ENCODE data around the gene IL17B. TPM values are rescaled to one million over a fixed set of nuclear protein-coding genes. Genes with fewer than 3 reads are reported as not detected.
A peak's percentile ranks its signal among the peaks of the same experiment; 100 is the strongest.

Gene IL17B
- total RNA-seq, 2 experiments from 2014 or later: not detected

GRCh38 chr5:149353911-149354310, 25.2 kb downstream of the IL17B start:
- Mint-ChIP-seq H3K27me3 (no peaks in the 10 kb centered on the region), H3K27ac (peak overlapping the region; percentile 24), H3K9me3 (ENCODE audit: low read depth) (no peaks in the 10 kb centered on the region), H3K36me3 (ENCODE audit: low read depth) (peaks cover 69% of the 10 kb centered on the region), H3K4me3 (no peak overlapping the region), H3K4me1 (peaks cover 79% of the 10 kb centered on the region)
- DNase-seq (no peak), ATAC-seq (no peak)
- ChIA-PET POLR2A (interaction anchor here (0.5 kb wide), 1 partner anchor 391 kb away, joined by 8 read pairs; no protein-coding TSS in a partner anchor), CTCF (interaction anchor here (0.8 to 7.8 kb wide), 4 partner anchors 8 to 222 kb away, joined by 3 to 84 read pairs (median 6); partner anchors contain the start of gene GRPEL2)
- intact Hi-C loops (cut with DNase I, micrococcal nuclease): no loop called here

- CTCF ChIA-PET: interaction anchor here (0.9 to 7.8 kb wide), 3 partner anchors 14 to 35 kb away, joined by 3 to 84 read pairs (median 4); no protein-coding TSS in a partner anchor
- Mint-ChIP-seq H3K9me3 (ENCODE audit: low read depth) (no peaks in the 10 kb centered on the region), H3K4me3 (no peak overlapping the region)
Observed at GRCh38 chr5:149352169-149352568, 26.9 kb downstream of the IL17B start.

DNA sequence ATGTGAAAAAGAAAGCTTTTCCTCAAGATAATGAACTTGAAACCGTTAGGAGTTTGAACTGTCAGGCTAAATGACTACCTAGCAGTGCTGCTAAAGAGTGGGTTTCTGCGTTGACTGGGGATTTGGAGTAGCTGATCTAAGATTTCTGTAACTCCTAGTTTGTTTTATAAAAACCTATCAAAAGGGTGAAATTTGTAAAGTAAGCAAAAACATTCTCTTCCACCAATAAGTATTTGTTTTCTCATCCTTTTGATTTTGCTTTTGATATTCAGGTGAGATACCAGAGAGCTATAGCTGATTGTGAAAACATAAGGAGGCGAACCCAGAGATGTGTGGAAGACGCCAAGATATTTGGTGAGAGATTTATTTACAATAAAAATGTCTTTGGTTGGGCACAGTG, 29.7 kb downstream of the IL17B start:
- peaks cover 73% of the 10 kb centered on the region for H3K4me1 Mint-ChIP-seq
- H3K27ac Mint-ChIP-seq: peak overlapping the region; percentile 91
- no peaks in the 10 kb centered on the region for H3K27me3 Mint-ChIP-seq
- no peaks in the 10 kb centered on the region for H3K9me3 Mint-ChIP-seq (ENCODE audit: low read depth)
- H3K4me3 Mint-ChIP-seq: no peak overlapping the region
- CTCF ChIA-PET: interaction anchor here (2.6 kb wide), 1 partner anchor 8 kb away, joined by 7 read pairs; the partner anchor contains the start of gene PCYOX1L
- DNase-seq (no peak), ATAC-seq (no peak)
- POLR2A ChIA-PET: interaction anchor here (0.7 to 1.1 kb wide), 2 partner anchors 9 to 15 kb away, joined by 3 to 4 read pairs; partner anchors contain the start of gene PCYOX1L
- intact Hi-C loops (cut with DNase I, micrococcal nuclease): loop anchor here in 1 of 2 experiments (5.0 kb wide), 2 partner anchors 967 to 1008 kb away; partner anchors contain the start of genes FBXO38 and TCOF1
- peaks cover 78% of the 10 kb centered on the region for H3K36me3 Mint-ChIP-seq (ENCODE audit: low read depth)

More at GRCh38 chr5:149352169-149352568, 26.9 kb downstream of the IL17B start:
- no peak for DNase-seq
- POLR2A ChIA-PET: no interaction called here
- Mint-ChIP-seq H3K27ac (peak overlapping the region; percentile 47), H3K27me3 (no peaks in the 10 kb centered on the region), H3K4me1 (peaks cover 84% of the 10 kb centered on the region), H3K36me3 (ENCODE audit: low read depth) (peaks cover 86% of the 10 kb centered on the region)
- ATAC-seq: no peak
- intact Hi-C loops (cut with DNase I, micrococcal nuclease): no loop called here

DNA sequence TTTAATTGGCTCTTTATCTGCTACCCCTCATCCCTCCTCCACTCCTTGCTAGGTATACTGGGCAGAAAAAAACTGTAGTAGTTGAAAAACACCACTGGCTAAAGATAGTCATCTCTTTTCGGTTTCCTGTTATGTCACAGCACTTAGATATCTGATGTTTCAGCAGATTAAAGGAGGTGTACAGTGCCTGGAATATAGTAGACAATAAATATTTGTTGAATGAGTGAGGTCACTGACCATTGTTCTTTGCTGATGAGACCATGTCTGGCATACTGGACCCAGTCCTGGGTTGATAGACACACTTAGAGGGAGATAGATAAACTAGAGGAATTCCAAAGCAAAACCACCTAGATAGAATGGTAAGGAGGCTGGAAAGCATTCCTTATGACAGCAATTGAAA, 30.6 kb downstream of the IL17B start:
- H3K9me3 Mint-ChIP-seq (ENCODE audit: low read depth): no peaks in the 10 kb centered on the region
- H3K36me3 Mint-ChIP-seq (ENCODE audit: low read depth): peaks cover 72% of the 10 kb centered on the region
- peak; percentile 17 for ATAC-seq
- CTCF ChIA-PET: interaction anchor here (2.6 kb wide), 1 partner anchor 9 kb away, joined by 7 read pairs; the partner anchor contains the start of gene PCYOX1L
- no peaks in the 10 kb centered on the region for H3K27me3 Mint-ChIP-seq
- peak overlapping the region; percentile 96 for H3K4me3 Mint-ChIP-seq
- POLR2A ChIA-PET: interaction anchor here (0.7 kb wide), 1 partner anchor 14 kb away, joined by 3 read pairs; no protein-coding TSS in a partner anchor
- intact Hi-C loops (cut with DNase I, micrococcal nuclease): loop anchor here in 1 of 2 experiments (5.0 kb wide), 2 partner anchors 966 to 1009 kb away; partner anchors contain the start of genes FBXO38 and TCOF1
- no peak for DNase-seq
- H3K4me1 Mint-ChIP-seq: peaks cover 75% of the 10 kb centered on the region
- peak overlapping the region; percentile 91 for H3K27ac Mint-ChIP-seq

DNA sequence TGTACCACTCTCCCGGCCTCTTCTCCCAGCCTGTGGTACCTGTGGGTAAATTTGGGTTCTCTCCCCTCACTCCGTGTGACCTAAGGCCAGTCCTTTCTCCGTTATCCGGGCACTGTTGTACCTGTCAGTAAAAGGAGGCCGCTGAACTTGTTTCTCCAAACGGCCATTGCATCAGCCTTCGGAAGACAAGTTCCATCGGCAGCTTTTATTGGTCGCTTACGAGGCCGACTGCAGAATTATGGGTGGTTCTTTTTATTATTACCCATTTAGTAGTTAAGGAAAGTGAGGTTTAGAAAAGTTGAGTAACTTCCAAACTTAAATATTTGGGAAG, 33.2 kb downstream of the IL17B start:
- peak overlapping the region; percentile 96 for H3K4me3 Mint-ChIP-seq
- H3K9me3 Mint-ChIP-seq (ENCODE audit: low read depth): no peaks in the 10 kb centered on the region
- intact Hi-C loops (cut with DNase I, micrococcal nuclease): loop anchor here (1.0 to 5.0 kb wide), 6 partner anchors 11 to 1011 kb away; partner anchors contain the start of genes CSNK1A1 (in 2 of the 2), FBXO38 (in 2 of the 2), HMGXB3 (in 1 of the 2) and TCOF1 (in 1 of the 2)
- DNase-seq (peak; percentile 39), ATAC-seq (peak; percentile 6)
- H3K27me3 Mint-ChIP-seq: no peaks in the 10 kb centered on the region
- peaks cover 55% of the 10 kb centered on the region for H3K4me1 Mint-ChIP-seq
- POLR2A ChIA-PET: interaction anchor here (0.6 to 3.2 kb wide), 6 partner anchors 9 to 226 kb away, joined by 3 to 22 read pairs (median 6); partner anchors contain the start of genes CSNK1A1 and PCYOX1L
- H3K36me3 Mint-ChIP-seq (ENCODE audit: low read depth): peaks cover 49% of the 10 kb centered on the region
- H3K27ac Mint-ChIP-seq: peak overlapping the region; percentile 99
- CTCF ChIA-PET: interaction anchor here (0.7 to 3.2 kb wide), 10 partner anchors 8 to 577 kb away, joined by 3 to 12 read pairs (median 5); partner anchors contain the start of genes CSNK1A1 and PCYOX1L

DNA sequence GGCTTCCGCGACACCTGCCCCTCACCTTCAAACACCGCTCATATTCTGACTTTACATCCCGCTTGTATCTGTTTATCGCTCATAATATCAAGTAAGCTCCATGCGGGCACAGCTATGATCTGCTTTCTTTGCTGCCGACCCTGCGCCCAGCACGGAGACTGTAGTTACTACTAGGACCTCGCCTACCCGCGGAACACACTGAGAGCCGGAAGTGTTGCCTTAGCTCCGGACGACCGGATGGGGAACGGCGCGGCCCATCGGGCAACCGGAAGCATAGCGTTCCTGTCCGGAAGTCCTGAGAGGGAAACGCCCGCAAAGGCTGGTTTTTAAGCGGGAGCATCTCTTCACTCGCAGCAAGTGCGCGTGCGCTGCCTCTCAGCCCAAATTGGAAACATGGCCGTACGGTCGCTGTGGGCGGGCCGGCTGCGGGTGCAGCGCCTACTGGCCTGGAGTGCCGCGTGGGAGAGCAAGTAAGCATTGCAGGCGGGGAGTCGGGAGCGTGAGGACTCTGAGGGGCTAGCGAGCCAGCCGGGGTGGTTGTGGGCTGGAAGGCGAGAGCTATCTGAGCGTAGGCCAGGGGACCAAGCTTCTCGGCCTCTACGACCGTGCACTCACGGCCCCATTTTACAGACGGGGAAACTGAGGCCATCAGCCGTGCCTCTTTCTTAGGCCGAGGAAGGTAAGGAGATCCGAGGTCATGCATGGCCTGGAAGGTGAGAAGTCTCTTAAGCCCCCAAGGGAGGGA, 33.8 kb downstream of the IL17B start, which contains the start of gene GRPEL2:
Gene GRPEL2, plus strand, starts transcription at position 353 of the 745 bp plus-strand sequence. Its CDS starts 41 bp downstream, at position 394.
- Mint-ChIP-seq H3K9me3 (ENCODE audit: low read depth) (no peaks in the 10 kb centered on the region), H3K27ac (peak within 1 kb of the TSS; percentile 99), H3K36me3 (ENCODE audit: low read depth) (peaks cover 44% of the 10 kb centered on the region), H3K27me3 (no peaks in the 10 kb centered on the region), H3K4me3 (peak within 1 kb of the TSS; percentile 96), H3K4me1 (peaks cover 49% of the 10 kb centered on the region)
- ATAC-seq (peak; percentile 89), DNase-seq (peak; percentile 97)
- ChIA-PET CTCF (interaction anchor here (0.7 to 3.2 kb wide), 13 partner anchors 8 to 576 kb away, joined by 3 to 12 read pairs (median 4); partner anchors contain the start of genes CSNK1A1 and PCYOX1L), POLR2A (interaction anchor here (1.0 to 3.2 kb wide), 5 partner anchors 8 to 206 kb away, joined by 3 to 22 read pairs (median 6); partner anchors contain the start of genes CSNK1A1 and PCYOX1L)
- intact Hi-C loops (cut with DNase I, micrococcal nuclease): loop anchor here (1.0 to 5.0 kb wide), 6 partner anchors 12 to 1012 kb away; partner anchors contain the start of genes CSNK1A1 (in 2 of the 2), FBXO38 (in 2 of the 2), HMGXB3 (in 1 of the 2) and TCOF1 (in 1 of the 2)

- intact Hi-C loops (cut with DNase I, micrococcal nuclease): no loop called here
- DNase-seq (no peak), ATAC-seq (no peak)
- H3K4me1 Mint-ChIP-seq: peaks cover 39% of the 10 kb centered on the region
- no peaks in the 10 kb centered on the region for H3K27me3 Mint-ChIP-seq
- peaks cover 32% of the 10 kb centered on the region for H3K36me3 Mint-ChIP-seq (ENCODE audit: low read depth)
- H3K27ac Mint-ChIP-seq: peak overlapping the region; percentile 99
- ChIA-PET POLR2A (interaction anchor here (1.1 kb wide), 1 partner anchor 9 kb away, joined by 3 read pairs; no protein-coding TSS in a partner anchor), CTCF (interaction anchor here (0.9 to 3.2 kb wide), 5 partner anchors 13 to 218 kb away, joined by 3 to 11 read pairs (median 4); no protein-coding TSS in a partner anchor)
- H3K4me3 Mint-ChIP-seq: peak overlapping the region; percentile 96
- no peaks in the 10 kb centered on the region for H3K9me3 Mint-ChIP-seq (ENCODE audit: low read depth)
Observed at GRCh38 chr5:149344151-149344550, 34.9 kb downstream of the IL17B start.

- ChIA-PET POLR2A (no interaction called here), CTCF (interaction anchor here (0.5 to 1.7 kb wide), 5 partner anchors 19 to 764 kb away, joined by 3 to 8 read pairs (median 4); no protein-coding TSS in a partner anchor)
- H3K4me1 Mint-ChIP-seq: peaks cover 16% of the 10 kb centered on the region
- H3K27ac Mint-ChIP-seq: no peak overlapping the region
- no peak overlapping the region for H3K4me3 Mint-ChIP-seq
- no peaks in the 10 kb centered on the region for H3K9me3 Mint-ChIP-seq (ENCODE audit: low read depth)
- intact Hi-C loops (cut with DNase I, micrococcal nuclease): no loop called here
- ATAC-seq (no peak), DNase-seq (no peak)
- peaks cover 2% of the 10 kb centered on the region for H3K27me3 Mint-ChIP-seq
- H3K36me3 Mint-ChIP-seq (ENCODE audit: low read depth): peaks cover 10% of the 10 kb centered on the region
Observed at GRCh38 chr5:149341876-149342275, 37.2 kb downstream of the IL17B start.

DNA sequence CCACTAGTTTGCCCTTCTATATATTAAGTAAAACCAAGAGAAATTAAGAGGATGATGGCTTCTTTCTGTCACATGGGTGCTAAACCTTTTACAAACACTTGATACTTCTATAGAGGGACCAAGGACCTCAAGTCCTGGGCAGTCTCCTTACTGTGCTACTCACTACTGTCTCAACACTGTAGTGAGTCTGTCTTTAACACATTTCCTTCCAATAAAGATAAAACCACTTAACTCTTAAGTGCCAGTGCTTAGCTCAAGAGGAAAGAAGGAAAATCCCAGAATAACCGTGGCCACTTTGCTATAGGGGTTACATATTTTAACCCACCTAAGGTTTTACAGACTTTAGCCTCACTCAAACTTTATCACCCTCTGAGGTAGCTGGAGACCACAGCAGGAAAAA, 38.2 kb downstream of the IL17B start:
- Mint-ChIP-seq H3K4me1 (peaks cover 15% of the 10 kb centered on the region), H3K36me3 (ENCODE audit: low read depth) (peaks cover 2% of the 10 kb centered on the region), H3K4me3 (no peak overlapping the region), H3K27ac (no peak overlapping the region), H3K9me3 (ENCODE audit: low read depth) (no peaks in the 10 kb centered on the region), H3K27me3 (peaks cover 2% of the 10 kb centered on the region)
- ChIA-PET CTCF (interaction anchor here (1.0 to 1.7 kb wide), 4 partner anchors 23 to 32 kb away, joined by 4 read pairs; no protein-coding TSS in a partner anchor), POLR2A (interaction anchor here (0.6 kb wide), 1 partner anchor 17 kb away, joined by 4 read pairs; the partner anchor contains the start of gene PCYOX1L)
- no peak for DNase-seq
- ATAC-seq: no peak
- intact Hi-C loops (cut with DNase I, micrococcal nuclease): no loop called here

DNA sequence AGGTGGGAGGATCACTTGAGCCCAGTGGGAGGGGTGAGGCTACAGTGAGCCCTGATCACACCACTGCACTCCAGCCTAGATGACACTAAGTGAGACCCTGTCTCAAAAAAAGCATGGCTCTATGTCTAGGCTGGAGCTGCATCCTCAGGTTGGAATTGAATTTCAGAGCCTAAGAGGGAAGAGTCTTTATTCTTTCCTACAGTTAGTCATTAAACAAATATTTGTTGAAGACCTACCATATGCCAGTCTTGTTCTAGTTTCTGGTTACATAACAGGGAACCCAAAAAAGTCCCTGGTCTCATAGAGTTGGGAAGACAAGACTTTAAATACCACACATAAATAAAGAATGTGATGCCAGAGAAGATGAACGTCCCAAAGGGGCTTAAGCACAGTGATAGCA, 40.7 kb downstream of the IL17B start:
- no peak for ATAC-seq
- CTCF ChIA-PET: interaction anchor here (0.8 kb wide), 1 partner anchor 31 kb away, joined by 3 read pairs; no protein-coding TSS in a partner anchor

GRCh38 chr5:149337736-149338135, 41.4 kb downstream of the IL17B start:
- no peaks in the 10 kb centered on the region for H3K4me1 Mint-ChIP-seq
- ChIA-PET CTCF (interaction anchor here (0.8 kb wide), 1 partner anchor 31 kb away, joined by 3 read pairs; no protein-coding TSS in a partner anchor), POLR2A (no interaction called here)
- no peak for ATAC-seq
- DNase-seq: no peak
- intact Hi-C loops (cut with DNase I, micrococcal nuclease): no loop called here
- peaks cover 2% of the 10 kb centered on the region for H3K27me3 Mint-ChIP-seq
- H3K27ac Mint-ChIP-seq: no peak overlapping the region
- H3K4me3 Mint-ChIP-seq: no peak overlapping the region
- no peaks in the 10 kb centered on the region for H3K36me3 Mint-ChIP-seq (ENCODE audit: low read depth)
- H3K9me3 Mint-ChIP-seq (ENCODE audit: low read depth): no peaks in the 10 kb centered on the region

More for the DNA sequence above, 40.7 kb downstream of the IL17B start:
- H3K4me3 Mint-ChIP-seq: no peak overlapping the region
- POLR2A ChIA-PET: no interaction called here
- no peak overlapping the region for H3K27ac Mint-ChIP-seq
- intact Hi-C loops (cut with DNase I, micrococcal nuclease): no loop called here
- no peaks in the 10 kb centered on the region for H3K9me3 Mint-ChIP-seq (ENCODE audit: low read depth)
- H3K4me1 Mint-ChIP-seq: no peaks in the 10 kb centered on the region
- peaks cover 2% of the 10 kb centered on the region for H3K27me3 Mint-ChIP-seq
- no peak for DNase-seq
- H3K36me3 Mint-ChIP-seq (ENCODE audit: low read depth): no peaks in the 10 kb centered on the region

Data from activated CD4-positive, alpha-beta T cell treated with anti-CD3 and anti-CD28 coated beads for 36 hours (primary cell).